ENCODE measurements around the gene CORO7.

DNA sequence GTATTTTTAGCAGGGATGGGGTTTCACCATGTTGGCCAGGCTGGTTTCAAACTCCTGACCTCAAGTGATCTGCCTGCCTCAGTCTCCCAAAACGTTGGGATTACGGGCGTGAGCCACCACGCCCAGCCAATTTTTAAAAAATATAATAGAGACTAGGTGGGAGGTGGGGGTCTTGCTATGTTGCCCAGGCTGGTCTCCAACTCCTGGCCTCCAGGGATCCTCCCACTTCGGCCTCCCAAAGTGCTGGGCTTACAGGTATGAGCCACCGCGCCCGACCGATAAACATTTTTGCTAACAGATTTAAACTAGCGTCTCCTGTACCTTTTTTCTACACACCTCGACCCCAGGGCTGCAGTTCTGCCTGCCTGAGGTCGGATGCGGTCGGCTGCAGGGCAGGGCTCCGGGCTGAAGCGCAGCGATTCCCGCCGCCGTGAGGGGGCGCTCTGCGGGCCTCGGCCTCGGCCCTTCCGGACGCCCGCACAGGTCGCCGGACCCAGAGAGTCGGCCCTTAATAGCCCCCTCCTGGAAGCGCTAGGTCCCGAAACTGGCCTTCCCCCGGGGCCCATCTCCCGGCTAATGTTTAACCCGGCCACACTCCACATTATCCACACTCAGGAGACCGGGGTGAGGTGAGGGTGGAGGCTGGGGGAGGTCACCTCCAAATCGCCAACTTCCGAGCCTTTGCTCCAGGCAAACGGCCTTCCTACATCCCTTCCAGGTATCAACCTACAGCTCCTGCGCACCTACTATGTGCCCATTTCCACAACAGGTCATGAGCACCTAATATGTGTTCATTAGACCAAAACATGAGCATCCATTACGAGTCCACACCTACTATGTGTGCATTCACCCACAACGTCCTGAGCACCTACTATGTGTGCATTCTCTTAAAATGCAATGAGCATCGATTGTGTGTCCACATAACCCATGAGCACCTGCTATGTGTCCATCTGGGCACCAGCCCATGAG is 102.5 kb downstream of the CORO7 start:
- TF ChIP-seq, protein P1, sequence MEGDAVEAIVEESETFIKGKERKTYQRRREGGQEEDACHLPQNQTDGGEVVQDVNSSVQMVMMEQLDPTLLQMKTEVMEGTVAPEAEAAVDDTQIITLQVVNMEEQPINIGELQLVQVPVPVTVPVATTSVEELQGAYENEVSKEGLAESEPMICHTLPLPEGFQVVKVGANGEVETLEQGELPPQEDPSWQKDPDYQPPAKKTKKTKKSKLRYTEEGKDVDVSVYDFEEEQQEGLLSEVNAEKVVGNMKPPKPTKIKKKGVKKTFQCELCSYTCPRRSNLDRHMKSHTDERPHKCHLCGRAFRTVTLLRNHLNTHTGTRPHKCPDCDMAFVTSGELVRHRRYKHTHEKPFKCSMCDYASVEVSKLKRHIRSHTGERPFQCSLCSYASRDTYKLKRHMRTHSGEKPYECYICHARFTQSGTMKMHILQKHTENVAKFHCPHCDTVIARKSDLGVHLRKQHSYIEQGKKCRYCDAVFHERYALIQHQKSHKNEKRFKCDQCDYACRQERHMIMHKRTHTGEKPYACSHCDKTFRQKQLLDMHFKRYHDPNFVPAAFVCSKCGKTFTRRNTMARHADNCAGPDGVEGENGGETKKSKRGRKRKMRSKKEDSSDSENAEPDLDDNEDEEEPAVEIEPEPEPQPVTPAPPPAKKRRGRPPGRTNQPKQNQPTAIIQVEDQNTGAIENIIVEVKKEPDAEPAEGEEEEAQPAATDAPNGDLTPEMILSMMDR (conservative IDR thresholded peaks at IDR 0.05; ENCODE audit: low read depth, low read length), result peak; percentile 37; the same call in 1 of the 2 replicates
- TF ChIP-seq EZH2 (IDR thresholded peaks at IDR 0.05; ENCODE audit: low read length, unreplicated experiment) (no peak), EZH2phosphoT487 (IDR thresholded peaks at IDR 0.05; ENCODE audit: borderline replicate concordance, low read length) (no peak)
